GM21619 (cell line): ENCODE results near the gene PPP1R7.

Source experiments
- ATAC-seq: cut with Tn5 transposase; IDR thresholded peaks from one replicate; pipeline ENCODE4 v1.9.1; 2021; ENCODE audit not compliant: unreplicated experiment

Gene PPP1R7

GRCh38 chr2:241138471-241138870 lies 11.8 kb upstream of the PPP1R7 start:
- no peak for ATAC-seq

DNA sequence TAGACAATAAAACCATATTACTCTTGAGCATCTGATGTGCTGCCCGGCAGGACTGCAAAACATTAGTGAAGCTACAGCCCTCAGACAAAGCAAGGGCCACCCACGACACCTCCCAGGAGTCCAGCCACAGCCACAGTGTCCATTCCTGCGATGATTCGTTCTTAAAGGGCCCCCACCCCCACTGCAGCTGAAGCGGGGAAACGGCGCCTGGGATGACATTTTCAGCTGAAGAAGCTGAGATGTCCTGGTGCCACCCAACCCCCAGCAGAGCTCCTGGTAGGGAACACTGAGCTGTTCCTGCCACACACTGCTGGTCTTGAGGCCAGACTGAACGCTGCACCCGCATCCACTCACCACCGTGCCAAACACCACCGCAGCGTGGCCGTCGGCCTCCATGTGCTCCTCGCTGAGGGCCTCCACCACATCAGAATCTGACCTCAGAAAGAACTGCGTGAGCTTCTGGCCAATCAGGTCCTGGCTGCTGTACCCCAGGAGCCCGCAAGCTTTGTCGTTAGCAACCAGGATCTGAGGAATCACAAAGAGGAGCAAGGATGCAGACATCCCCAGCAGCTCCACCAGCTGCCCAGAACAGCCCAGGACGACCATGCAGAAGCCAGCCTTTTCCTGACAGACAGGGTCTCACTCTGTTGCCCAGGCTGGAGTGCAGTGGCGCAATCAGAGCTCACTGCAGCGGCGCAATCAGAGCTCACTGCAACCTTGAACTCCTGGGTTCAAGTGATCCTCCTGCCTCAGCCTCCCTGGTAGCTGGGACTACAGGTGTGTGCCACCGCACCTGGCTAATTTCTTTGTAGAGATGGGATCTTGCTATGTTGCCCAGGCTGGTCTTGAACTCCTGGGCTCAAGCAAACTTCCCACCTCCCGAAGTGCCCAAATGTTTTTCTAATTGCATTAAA lies 10.5 kb upstream of the PPP1R7 start:
- no peak for ATAC-seq

DNA sequence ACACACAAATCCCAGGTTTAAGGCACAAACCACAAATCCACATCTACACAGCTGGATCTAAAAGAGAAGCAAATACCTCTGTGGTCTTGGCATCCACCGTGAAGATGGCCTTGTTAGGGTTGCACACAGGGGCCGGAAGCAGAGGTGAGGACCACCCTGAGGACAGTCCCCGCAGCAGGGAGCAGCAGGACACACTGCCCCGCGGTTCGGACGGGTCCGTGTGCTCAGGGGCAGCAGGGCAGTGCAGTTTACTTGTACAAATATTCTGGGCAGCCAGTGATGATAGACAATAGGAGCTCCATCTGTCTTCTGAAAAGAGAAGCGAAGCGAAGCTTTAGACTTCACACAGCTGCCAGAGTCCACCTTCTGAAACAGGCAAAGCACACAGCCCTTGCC lies 9.8 kb upstream of the PPP1R7 start:
- no peak for ATAC-seq

DNA sequence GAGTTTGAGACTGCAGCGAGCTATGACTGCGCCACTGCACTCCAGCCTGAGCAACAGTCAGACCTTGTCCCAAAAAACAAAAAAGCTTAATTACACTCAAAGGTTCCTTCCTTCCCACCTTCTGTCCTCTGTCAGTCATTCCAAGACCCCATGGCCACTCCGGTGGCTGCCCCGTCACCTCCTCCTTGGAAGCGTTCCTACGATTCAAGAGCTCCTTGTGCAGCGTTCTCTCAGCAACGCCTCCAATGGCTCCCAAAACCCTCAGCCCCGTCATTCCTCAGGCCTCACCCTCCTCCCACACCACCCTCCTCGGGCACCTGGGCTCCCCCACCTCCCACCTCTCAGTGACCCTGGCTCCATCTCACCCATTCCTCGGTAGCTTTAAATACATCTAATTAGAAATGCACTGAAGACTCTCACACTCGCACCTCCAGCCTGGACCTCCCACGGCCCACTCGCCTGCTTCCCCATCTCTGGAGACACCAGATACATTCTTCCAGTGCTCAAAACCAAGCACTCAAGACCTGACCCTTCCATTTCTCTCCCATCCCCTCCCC lies 9.0 kb upstream of the PPP1R7 start:
- ATAC-seq: no peak

DNA sequence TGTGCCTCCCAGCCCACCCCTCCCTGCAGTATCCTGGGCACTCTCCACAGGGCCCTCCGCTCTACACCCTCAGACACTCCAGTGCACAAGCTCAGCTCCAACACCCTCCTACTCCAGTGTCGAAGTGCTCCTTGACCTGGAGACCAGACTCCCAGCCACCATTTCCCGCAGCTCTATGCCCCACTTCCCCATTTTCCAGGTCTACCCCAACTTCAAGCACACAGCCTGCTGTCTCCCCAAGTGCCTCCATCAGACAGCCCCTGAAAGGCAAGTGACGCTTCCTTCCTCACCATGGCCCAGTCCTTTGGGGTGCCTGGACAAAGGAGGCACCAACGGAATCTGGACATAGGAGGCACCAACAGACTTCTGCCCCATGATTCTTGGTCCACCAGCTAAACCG lies 8.2 kb upstream of the PPP1R7 start:
- no peak for ATAC-seq

DNA sequence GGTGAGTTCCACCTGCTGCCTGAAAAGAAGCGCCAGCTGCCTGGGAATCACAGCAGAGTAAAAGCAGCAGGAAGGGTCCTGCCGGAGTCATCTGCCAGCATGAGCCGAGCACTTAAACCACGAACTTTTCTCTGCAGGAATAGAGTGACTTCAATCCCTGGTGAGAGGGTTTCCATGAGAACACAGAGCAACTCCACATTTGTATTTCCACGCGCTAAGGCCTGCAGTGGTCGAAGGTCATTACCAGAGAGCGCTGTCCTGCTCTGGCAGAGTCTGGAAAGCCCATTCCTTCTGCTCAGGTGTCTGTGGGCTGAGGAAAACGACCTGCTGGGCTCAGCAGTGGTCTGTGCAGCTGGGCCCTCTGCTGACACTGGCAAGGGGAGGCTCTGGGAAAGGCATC lies 7.7 kb upstream of the PPP1R7 start:
- no peak for ATAC-seq

GRCh38 chr2:241146286-241146685 lies 4.0 kb upstream of the PPP1R7 start:
- no peak for ATAC-seq

DNA sequence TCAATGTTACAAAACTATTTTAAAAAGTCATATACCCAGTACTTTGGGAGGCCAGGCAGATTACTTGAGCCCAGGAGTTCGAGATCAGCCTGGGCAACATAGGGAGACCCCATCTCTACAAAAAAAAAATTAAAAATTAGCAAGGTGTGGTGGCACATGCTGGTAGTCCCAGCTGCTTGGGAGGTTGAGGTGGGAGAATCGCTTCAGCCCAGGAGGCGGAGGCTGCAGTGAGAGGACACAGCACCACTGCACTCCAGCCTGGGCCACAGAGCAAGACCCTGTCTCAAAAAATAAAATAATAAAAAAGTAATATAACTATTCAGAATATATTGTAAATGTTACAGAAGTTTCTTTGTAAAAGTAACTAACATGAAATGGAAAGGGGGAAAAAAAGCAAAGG lies 2.9 kb upstream of the PPP1R7 start:
- ATAC-seq: no peak

- ATAC-seq: no peak
Observed at GRCh38 chr2:241148239-241148638, 2.0 kb upstream of the PPP1R7 start.

DNA sequence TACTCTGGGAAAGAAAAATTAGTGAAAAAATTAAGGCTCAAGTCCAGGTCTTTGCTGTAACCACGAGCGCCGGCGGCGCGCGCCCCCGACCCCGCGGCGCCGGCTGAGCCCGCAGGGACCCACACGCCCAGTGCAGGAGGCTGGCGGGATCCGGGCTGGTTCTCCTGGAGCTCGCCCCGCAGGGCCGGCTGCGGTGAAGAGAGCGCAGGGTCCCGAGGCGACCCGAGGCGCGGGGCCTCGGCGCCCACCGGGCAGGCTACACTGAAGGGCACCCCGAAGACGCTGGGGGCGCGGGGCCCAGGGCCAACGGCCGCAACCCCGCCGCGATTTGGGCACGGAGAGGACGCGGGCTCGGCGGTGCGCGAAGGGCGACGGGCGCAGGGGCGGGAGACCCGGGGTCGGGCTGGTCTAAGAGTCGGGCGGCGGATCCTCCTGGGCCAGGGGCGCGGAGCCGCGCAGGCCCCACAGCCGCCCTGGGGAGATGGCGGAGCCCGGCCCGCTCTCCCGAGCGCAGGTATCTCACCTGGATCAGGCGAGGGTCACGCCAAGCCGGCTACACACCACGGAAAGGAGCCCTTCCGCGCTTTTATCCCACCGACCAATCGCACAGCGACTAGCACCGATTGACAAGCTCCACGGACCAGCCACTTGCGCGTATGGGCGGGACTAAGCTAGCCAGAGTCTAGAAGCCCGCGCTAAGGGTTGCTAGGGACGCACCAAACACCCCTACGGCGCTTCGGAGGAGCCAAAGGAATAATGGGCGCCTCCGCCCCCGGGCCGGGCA lies 1.2 kb upstream of the PPP1R7 start, which contains the start of gene PASK:
PASK (minus strand) TSS at position 582 of the 784 bp plus-strand sequence. CDS start 6,440 bp downstream, outside the sequence.
- ATAC-seq: peak; percentile 76

DNA sequence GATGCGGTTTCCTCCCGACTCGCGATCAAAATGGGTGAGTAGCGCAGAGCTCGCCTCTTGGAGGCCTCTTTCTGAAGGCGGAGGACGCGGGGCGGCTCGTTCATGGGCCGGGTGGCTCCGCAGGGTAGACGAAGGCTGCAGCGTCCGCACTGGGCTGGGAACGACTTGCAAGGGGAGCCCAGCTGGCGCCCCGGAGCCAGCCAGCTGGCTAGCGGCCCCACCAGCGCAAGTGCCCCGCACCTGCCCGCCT lies 667 bp upstream of the PPP1R7 start:
- ATAC-seq: peak; percentile 8

DNA sequence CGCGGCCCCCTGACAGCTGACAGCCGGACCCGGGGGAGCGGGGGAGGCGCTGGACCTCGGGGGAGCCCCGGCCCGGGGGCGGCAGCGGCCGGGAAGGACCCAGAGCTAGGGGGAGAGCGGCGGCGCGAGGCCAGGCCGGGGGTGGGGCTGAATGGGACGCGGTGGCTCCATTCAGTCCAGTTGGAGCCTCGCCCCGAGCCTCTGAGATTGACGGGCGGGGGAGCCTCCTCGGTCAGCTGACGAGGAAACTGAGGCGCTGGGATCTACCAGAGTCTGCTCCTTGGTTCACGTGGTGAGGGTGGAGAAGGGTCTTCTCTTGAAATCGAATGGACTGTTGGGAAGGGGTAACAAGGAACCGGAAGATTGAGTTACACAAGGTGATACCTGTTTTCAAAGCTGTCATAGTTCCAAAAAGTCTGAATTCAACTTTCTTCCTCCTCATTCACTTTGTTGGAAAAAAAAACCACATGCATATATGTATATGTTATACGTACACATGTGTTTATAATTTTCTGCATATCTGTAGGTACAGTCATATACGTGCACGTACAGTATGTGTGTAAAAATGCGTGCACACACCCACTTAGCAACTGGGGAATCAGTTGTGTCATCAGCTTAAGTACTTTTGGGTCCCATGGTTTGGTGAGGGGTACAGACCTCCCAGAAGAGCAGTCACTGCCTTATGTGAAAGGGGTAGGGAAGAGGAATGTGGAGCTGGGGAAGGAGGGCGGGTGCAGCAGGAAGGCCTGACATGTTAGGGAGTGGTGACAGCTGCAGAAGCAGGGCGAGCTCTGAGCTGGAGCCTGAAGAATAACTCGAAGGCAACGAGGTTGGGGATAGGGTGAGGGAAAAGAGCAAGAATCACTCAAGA lies 628 bp downstream of the PPP1R7 start:
- ATAC-seq: peak; percentile 16

- ATAC-seq: no peak
Observed at GRCh38 chr2:241151934-241152660, 1.8 kb downstream of the PPP1R7 start.

- no peak for ATAC-seq
Observed at GRCh38 chr2:241153616-241154015, 3.3 kb downstream of the PPP1R7 start.

DNA sequence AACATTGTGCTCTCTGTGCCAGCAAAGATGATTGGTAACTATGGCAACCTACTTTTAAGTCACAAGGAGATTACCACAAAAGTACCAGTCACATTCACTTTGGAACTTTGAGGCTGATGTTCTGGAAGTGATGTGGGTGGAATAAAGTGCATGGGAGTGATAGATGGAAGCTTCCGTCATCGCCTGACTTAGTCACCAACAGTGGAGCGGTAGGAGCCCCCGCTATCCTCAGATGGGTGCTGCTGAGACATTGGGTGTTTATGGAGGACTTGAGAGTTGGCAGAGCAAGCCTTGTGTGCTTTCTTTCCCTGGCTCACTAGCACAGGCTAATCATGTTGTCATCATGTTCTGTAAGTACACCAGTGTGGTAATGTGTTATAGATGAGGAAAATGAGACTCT lies 4.6 kb downstream of the PPP1R7 start:
- no peak for ATAC-seq

DNA sequence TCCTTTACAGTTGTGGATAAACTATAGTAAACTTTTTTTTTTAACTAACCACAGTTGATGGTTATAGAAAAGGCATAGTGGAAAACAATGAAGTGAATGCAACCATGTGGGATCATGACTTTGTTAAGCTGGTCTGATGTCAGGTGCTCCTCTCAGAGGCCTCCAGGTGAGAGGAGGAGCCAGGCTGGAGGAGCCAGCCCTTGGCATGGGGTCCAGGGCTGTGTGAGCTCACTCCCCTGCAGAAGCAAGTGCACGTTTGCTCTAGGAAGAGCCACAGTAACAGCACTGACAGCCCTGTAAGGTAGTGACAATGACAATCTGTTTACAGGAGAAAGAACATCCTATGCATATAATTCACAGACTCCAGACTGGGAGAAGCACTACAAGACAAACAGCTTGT lies 5.7 kb downstream of the PPP1R7 start:
- no peak for ATAC-seq

DNA sequence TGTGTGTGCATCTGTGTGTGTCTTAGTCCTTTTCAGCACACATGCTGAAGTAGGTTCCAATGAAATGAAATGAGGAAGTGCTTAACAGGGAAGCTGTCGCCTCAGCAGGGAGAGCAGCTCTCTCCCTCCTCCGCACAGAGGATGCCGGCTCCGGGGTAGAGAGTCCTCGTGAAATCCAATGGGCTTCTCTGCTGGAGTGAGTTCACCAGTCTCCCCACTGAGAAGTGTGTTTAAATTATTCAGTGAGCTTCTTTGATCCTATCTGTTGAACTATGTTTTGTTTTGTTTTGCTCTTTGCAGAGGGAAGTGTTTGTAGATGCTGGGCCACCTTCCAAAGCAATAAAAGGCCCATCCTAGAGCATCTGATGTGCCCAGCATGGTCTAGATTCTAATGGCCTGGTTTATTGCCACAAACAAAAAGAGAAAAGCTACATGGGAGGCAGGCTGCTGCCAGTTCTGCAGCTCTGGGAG lies 6.7 kb downstream of the PPP1R7 start:
- ATAC-seq: no peak

GRCh38 chr2:241157841-241158545 lies 7.7 kb downstream of the PPP1R7 start:
- no peak for ATAC-seq

GRCh38 chr2:241158546-241158900 lies 8.3 kb downstream of the PPP1R7 start:
- no peak for ATAC-seq

DNA sequence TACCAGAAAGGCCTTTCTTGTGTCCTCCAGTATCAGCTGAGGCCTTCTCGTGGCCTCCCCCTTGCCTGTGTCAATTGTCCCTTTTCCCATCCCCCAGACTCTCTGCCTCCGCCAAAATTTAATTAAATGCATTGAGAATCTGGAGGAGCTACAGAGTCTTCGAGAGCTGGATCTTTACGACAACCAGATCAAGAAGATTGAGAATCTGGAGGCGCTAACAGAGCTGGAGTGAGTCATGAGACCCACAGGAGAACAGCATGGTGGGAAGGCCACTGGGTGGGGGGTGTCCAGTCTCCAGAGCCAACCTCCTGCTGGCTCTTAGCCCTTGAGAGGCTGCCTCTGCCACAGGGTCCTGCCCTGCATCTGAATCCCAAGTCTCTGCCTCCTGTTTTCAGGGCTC lies 8.8 kb downstream of the PPP1R7 start:
- no peak for ATAC-seq
